ENCODE measurements around the gene GPR146.

DNA sequence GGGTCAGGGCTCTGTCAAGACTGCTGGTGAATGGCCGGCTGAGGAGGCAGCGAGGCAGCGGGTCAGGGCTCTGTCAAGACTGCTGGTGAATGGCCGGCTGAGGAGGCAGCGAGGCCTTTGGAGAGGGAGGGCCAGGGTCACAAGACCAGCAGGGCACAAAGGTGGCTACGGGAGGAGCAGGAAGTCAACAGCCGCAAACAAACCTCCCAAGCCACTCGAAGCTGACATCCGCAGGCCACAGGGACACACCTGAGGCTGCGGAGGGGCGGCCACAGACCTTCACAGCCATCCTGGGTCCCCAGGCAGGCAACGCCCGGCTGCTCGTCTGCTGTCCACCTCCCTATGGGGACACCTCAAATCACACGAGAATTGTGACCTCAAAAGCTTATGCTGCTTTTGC, 34.6 kb downstream of the GPR146 start:
- no peak for TF ChIP-seq POLR2A (IDR thresholded peaks at IDR 0.05)
- TF ChIP-seq, protein P1, sequence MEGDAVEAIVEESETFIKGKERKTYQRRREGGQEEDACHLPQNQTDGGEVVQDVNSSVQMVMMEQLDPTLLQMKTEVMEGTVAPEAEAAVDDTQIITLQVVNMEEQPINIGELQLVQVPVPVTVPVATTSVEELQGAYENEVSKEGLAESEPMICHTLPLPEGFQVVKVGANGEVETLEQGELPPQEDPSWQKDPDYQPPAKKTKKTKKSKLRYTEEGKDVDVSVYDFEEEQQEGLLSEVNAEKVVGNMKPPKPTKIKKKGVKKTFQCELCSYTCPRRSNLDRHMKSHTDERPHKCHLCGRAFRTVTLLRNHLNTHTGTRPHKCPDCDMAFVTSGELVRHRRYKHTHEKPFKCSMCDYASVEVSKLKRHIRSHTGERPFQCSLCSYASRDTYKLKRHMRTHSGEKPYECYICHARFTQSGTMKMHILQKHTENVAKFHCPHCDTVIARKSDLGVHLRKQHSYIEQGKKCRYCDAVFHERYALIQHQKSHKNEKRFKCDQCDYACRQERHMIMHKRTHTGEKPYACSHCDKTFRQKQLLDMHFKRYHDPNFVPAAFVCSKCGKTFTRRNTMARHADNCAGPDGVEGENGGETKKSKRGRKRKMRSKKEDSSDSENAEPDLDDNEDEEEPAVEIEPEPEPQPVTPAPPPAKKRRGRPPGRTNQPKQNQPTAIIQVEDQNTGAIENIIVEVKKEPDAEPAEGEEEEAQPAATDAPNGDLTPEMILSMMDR (IDR thresholded peaks at IDR 0.05) = no peak

Data from right lobe of liver (tissue), 4 donors.